ENCODE measurements around the gene ABHD6. TPM values are rescaled to one million over a fixed set of nuclear protein-coding genes. Genes with fewer than 3 reads are reported as not detected.

ABHD6 gene
- total RNA-seq, 2 experiments from 2014 or later, result 3.3 to 3.7 TPM

DNA sequence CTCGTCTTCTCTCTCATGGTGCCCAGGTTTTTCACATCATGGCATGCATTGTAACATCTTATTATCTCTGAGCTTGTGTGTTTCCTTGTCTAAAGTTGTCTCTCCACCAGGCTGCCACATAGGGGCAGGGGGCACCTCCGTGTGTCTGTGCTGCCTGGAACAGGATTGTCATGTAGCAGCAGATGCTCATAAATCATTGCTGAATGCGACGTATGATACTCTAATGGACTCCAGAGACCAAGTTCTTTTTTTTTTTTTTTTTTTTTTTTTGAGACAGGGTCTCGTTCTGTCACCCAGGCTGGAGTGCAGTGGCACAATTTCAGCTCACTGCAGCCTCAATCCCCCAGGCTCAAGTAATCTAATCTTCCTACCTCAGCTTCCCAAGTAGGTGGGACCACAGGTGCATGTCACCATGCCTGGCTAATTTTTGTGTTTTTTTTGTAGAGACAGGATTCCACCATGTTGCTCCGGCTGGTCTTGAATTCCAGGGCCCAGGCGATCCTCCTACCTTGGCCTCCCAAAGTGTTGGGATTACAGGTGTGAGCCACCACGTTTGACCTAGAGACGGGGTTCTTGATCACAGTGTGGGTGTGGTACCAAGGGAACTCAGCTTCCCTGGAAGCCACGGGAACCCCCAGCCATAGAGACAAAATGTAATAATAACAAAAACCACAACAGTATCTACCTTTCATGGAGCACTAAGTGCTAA lies 22.1 kb upstream of the ABHD6 start:
- Mint-ChIP-seq H3K4me1 (ENCODE audit: low read depth) (peaks cover 38% of the 10 kb centered on the region), H3K27me3 (peaks cover 7% of the 10 kb centered on the region), H3K4me3 (peak overlapping the region; percentile 19), H3K36me3 (ENCODE audit: low read depth) (no peaks in the 10 kb centered on the region), H3K27ac (peak overlapping the region; percentile 77), H3K9me3 (no peaks in the 10 kb centered on the region)
- intact Hi-C loops (cut with micrococcal nuclease), result loop anchor here (2.0 to 5.0 kb wide), 2 partner anchors 27 to 38 kb away; no protein-coding TSS in a partner anchor
- CTCF ChIA-PET, result interaction anchor here (0.7 to 9.8 kb wide), 8 partner anchors 8 to 208 kb away, joined by 3 to 264 read pairs (median 4); partner anchors contain the start of genes ABHD6, FLNB, HTD2 and RPP14
- peak; percentile 5 for ATAC-seq
- POLR2A ChIA-PET, result interaction anchor here (0.7 to 1.4 kb wide), 2 partner anchors 10 to 207 kb away, joined by 3 to 4 read pairs; no protein-coding TSS in a partner anchor
- no peak for DNase-seq
- TF ChIP-seq, protein P1, sequence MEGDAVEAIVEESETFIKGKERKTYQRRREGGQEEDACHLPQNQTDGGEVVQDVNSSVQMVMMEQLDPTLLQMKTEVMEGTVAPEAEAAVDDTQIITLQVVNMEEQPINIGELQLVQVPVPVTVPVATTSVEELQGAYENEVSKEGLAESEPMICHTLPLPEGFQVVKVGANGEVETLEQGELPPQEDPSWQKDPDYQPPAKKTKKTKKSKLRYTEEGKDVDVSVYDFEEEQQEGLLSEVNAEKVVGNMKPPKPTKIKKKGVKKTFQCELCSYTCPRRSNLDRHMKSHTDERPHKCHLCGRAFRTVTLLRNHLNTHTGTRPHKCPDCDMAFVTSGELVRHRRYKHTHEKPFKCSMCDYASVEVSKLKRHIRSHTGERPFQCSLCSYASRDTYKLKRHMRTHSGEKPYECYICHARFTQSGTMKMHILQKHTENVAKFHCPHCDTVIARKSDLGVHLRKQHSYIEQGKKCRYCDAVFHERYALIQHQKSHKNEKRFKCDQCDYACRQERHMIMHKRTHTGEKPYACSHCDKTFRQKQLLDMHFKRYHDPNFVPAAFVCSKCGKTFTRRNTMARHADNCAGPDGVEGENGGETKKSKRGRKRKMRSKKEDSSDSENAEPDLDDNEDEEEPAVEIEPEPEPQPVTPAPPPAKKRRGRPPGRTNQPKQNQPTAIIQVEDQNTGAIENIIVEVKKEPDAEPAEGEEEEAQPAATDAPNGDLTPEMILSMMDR (IDR thresholded peaks at IDR 0.05), result no peak

DNA sequence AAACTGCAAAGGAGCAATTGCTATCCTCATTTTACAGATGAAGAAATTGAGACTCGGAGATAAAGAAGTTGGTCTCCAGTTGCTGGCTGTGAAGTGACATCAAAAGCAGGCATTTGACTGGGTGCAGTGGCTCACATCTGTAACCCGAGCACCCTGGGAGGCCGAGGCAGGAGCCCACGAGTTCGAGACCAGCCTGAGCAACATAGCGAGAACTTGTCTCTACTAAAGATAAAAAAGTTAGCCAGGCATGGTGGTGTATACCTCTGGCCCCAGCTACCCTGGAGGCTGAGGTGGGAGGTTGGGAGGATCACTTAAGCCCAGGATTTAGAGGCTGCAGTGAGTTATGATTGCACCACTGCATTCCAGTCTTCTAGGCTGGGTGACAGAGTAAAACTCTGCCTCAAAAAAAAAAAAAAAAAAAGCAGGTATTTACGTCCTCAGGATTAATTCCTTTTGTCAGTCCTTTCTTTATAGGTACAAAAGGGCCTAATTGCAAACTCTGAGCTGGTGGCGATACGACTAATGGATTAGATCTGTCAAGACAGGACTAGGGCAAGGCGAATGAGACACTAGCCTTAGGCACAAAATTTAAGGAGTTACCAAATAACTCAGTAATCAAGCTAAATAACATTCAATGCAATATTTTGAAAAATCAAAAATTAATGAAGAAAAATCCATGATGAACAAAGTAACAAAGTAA lies 20.9 kb upstream of the ABHD6 start:
- Mint-ChIP-seq H3K36me3 (ENCODE audit: low read depth) (no peaks in the 10 kb centered on the region), H3K4me1 (ENCODE audit: low read depth) (peaks cover 38% of the 10 kb centered on the region), H3K4me3 (no peak overlapping the region), H3K9me3 (no peaks in the 10 kb centered on the region), H3K27me3 (peaks cover 2% of the 10 kb centered on the region), H3K27ac (no peak overlapping the region)
- ATAC-seq (no peak), DNase-seq (no peak)
- CTCF ChIA-PET, result interaction anchor here (0.6 to 9.8 kb wide), 28 partner anchors 9 to 289 kb away, joined by 3 to 264 read pairs (median 4); partner anchors contain the start of genes ABHD6, FLNB, HTD2 and RPP14
- TF ChIP-seq, protein P1 (IDR thresholded peaks at IDR 0.05), result no peak
- intact Hi-C loops (cut with micrococcal nuclease), result loop anchor here (2.0 to 5.0 kb wide), 2 partner anchors 28 to 39 kb away; no protein-coding TSS in a partner anchor
- POLR2A ChIA-PET, result interaction anchor here (1.3 kb wide), 1 partner anchor 28 kb away, joined by 4 read pairs; no protein-coding TSS in a partner anchor

DNA sequence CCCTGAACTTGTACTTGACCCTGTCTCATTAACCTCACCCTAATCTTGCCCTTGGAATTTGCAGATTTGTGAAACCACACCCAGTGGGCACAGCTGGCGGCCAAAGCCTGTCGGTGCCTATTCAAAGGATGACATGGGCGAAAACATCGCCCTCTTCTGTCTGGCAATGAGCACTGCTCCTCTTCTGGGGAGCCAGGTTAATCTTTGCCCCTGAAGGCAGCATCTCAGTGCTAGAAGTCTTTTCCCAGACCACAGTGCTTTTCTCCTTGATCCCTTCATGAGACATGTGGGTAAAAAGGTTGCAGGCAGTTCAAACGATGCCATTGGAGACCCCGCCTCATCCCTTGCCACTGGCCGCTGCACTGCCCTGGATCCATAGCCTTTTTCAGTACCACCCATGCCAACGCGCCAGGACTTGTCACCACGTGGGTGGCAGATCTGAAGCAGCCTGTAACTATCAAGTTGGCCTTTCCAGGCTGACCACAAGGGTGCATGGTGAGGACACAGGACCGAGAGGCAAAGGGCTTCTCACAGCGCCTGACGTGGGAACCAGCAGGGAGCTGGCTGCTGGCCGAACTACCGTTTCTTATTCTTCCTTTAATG lies 20.3 kb upstream of the ABHD6 start:
- ChIA-PET CTCF (interaction anchor here (0.6 to 9.8 kb wide), 30 partner anchors 9 to 289 kb away, joined by 3 to 264 read pairs (median 4); partner anchors contain the start of genes ABHD6, FLNB, HTD2 and RPP14), POLR2A (interaction anchor here (1.3 kb wide), 1 partner anchor 29 kb away, joined by 4 read pairs; no protein-coding TSS in a partner anchor)
- ATAC-seq, result peak; percentile 38
- TF ChIP-seq, protein P1 (IDR thresholded peaks at IDR 0.05), result peak; percentile 87
- Mint-ChIP-seq H3K4me1 (ENCODE audit: low read depth) (peaks cover 38% of the 10 kb centered on the region), H3K27me3 (peaks cover 2% of the 10 kb centered on the region), H3K4me3 (no peak overlapping the region), H3K9me3 (no peaks in the 10 kb centered on the region), H3K36me3 (ENCODE audit: low read depth) (no peaks in the 10 kb centered on the region), H3K27ac (no peak overlapping the region)
- DNase-seq, result peak; percentile 74
- intact Hi-C loops (cut with micrococcal nuclease), result loop anchor here (2.0 to 5.0 kb wide), 2 partner anchors 29 to 40 kb away; no protein-coding TSS in a partner anchor

DNA sequence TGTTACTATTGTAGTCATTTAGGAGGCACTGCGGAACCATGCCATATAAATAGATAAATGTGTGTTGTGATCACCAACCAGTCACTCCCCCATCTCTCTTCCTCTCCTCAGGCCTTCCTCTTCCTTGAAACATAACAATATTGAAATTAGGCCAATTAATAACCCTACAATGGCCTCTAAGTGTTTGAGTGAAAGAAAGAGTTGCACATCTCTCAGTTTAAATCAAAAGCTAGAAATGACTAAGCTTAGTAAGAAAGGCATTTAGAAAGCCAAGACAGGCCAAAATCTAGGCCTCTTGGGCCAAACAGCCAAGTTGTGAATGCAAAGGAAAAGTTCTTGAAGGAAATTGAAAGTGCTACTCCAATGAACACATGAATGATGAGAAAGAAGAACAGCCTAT lies 18.7 kb upstream of the ABHD6 start:
- Mint-ChIP-seq H3K36me3 (ENCODE audit: low read depth) (no peaks in the 10 kb centered on the region), H3K4me1 (ENCODE audit: low read depth) (peaks cover 37% of the 10 kb centered on the region), H3K27me3 (peaks cover 2% of the 10 kb centered on the region), H3K4me3 (no peak overlapping the region), H3K9me3 (no peaks in the 10 kb centered on the region), H3K27ac (no peak overlapping the region)
- ChIA-PET POLR2A (no interaction called here), CTCF (interaction anchor here (0.9 to 9.8 kb wide), 10 partner anchors 15 to 211 kb away, joined by 3 to 264 read pairs (median 6); partner anchors contain the start of genes ABHD6, FLNB, HTD2 and RPP14)
- TF ChIP-seq, protein P1 (IDR thresholded peaks at IDR 0.05), result no peak
- ATAC-seq (no peak), DNase-seq (no peak)
- intact Hi-C loops (cut with micrococcal nuclease), result loop anchor here (5.0 kb wide), 1 partner anchor 42 kb away; no protein-coding TSS in a partner anchor
